ENCODE results near the gene USPL1.

The USPL1 gene

DNA sequence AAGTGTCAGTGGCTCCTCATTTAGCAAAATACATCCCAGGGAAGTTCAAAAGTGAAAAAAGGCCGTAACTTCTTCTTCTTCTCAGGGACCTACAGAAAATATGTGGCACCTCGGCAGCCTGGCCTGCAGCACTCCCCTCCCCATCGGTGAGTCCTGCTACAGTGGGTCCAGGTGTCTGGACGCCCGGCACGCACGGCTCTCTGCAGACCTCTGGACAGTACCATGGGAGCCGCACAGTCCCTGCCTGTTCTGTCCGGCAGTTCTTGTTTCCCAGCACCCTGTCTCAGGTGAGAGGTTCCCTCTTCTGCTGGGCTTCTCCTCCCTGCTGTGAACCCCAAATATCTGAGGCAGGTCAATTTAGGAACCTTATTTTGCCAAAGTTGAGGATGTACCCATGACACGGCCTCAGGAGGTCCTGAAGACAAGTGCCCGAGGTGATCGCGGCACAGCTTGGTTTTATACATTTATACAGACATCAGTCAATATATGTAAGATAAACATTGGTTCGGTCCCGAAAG, 80.8 kb downstream of the USPL1 start:
- DNase-seq, result no peak

DNA sequence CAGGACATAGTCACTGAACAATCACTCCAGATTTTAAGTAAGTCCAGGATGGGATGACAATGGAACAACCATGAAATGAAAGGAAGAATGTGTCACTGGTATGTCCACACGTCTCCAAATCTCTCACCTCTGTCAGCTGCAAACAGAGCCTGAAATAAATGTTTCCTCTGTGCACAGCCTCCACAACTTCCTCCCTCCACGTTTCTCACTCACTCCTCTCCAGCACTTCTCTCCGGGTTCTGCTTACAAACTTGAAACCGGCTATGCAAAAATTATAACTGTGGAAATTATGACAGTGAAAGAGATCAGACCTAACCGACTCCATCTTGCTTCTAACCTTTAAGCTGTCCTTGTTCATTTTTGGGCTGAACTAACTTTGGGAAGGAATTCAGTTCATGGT, 82.6 kb downstream of the USPL1 start:
- DNase-seq, result no peak

- no peak for DNase-seq
Observed at GRCh38 chr13:30702006-30702405, 84.3 kb downstream of the USPL1 start.

DNA sequence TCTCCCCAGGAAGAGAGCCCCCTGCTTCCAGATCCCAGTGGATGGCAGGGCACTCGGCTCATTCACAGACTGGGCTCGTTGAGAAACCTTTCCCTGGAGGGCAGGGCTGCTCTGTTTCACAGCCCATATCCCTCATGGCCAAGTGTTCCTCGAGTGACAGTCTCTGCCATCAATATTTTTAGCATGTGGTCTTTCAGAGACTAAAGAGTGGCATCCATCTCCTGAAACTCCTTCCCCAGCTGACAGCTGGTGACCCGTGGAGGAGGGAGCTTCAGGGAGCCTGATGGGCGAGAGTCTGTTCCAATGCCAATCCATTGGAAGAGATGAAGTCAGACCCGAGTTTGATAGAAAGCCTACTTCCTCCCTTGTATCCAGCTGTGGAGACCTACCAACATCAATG, 86.9 kb downstream of the USPL1 start:
- DNase-seq, result no peak

DNA sequence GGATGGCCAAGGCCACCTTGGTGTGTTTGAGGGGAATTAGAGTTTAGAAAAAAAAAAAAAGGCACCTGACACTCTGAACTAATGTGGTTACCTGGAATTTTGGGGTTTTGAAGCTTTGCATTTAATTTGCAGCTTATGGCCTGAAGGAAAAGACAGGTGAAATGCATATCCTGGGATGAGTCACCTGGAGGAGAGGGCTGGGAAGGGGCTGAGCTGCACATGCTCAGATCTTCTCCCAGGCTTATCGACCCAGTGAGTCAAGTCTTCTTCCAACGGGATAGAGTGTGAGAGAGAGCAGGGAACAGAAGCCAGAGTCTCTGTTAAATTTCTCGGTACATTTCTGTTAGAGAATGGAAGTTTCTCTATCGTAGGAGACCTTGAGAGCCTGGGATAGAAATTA, 88.0 kb downstream of the USPL1 start:
- DNase-seq, result no peak

DNA sequence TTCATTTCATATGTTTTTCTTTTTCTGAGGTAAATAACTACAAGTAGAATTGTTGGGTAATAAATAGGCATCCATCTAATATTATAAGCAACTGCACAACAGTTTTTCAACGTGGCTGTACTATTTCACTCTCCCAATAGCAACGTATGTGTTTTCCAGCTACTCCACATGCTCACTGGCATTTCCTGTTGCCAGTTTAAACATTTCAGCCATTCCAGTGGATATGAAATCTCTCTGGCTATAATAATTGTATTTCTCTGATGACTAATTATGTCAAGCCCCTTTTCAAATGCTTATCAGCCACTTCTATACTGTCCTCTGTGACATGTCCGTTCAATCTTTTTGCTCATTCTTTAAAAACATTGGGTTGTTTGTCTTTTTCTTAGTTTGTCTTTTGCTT, 90.8 kb downstream of the USPL1 start:
- DNase-seq, result no peak
